NOMO-1 treated with dmso at 0.1 percent for 144 hours (cell line): ENCODE measurements around the gene AHRR.

Experiments
- DNase-seq: peaks from one replicate; lab custom pipeline; 2025; ENCODE audit not compliant: unreplicated experiment; lab: John Stamatoyannopoulos, UW

The AHRR gene

GRCh38 chr5:425714-426113 is 104.2 kb downstream of the AHRR start:
- DNase-seq, result no peak

GRCh38 chr5:426392-426976 is 105.0 kb downstream of the AHRR start:
- DNase-seq, result no peak

- no peak for DNase-seq
Observed at GRCh38 chr5:427415-428087, 106.0 kb downstream of the AHRR start.

- no peak for DNase-seq
Observed at GRCh38 chr5:428219-428618, 106.7 kb downstream of the AHRR start.

GRCh38 chr5:428754-429452 is 107.4 kb downstream of the AHRR start:
- no peak for DNase-seq

GRCh38 chr5:429453-430188 is 108.1 kb downstream of the AHRR start:
- no peak for DNase-seq

GRCh38 chr5:430214-430925 is 108.9 kb downstream of the AHRR start:
- DNase-seq, result no peak

GRCh38 chr5:431001-431710 is 109.6 kb downstream of the AHRR start:
- no peak for DNase-seq

- no peak for DNase-seq
Observed at GRCh38 chr5:431711-432050, 110.2 kb downstream of the AHRR start.

- no peak for DNase-seq
Observed at GRCh38 chr5:432201-432927, 110.8 kb downstream of the AHRR start.

- no peak for DNase-seq
Observed at GRCh38 chr5:432928-433791, 111.6 kb downstream of the AHRR start.

- no peak for DNase-seq
Observed at GRCh38 chr5:433836-434235, 112.3 kb downstream of the AHRR start.

GRCh38 chr5:434443-435146 is 113.1 kb downstream of the AHRR start:
- DNase-seq, result no peak

GRCh38 chr5:435156-435790 is 113.8 kb downstream of the AHRR start:
- no peak for DNase-seq

- no peak for DNase-seq
Observed at GRCh38 chr5:435961-436640, 114.6 kb downstream of the AHRR start.

GRCh38 chr5:436641-436975 is 115.1 kb downstream of the AHRR start:
- no peak for DNase-seq

- no peak for DNase-seq
Observed at GRCh38 chr5:437281-437771, 115.8 kb downstream of the AHRR start.
